Activated naive CD8-positive, alpha-beta T cell treated with anti-CD3 and anti-CD28 coated beads, Interleukin-2, amount 10 ng/mL, durations not matched to agents 7 days and 5 days (primary cell): ENCODE measurements around the gene CACNA1C. TPM values are rescaled to one million over a fixed set of nuclear protein-coding genes. Genes with fewer than 3 reads are reported as not detected.

ENCODE experiments used
- ATAC-seq: fragments of 150-1000 bp; cut with Tn5 transposase; one replicate; pipeline ENCODE4 v1.10.0; 2021; ENCODE audit warnings: low read depth, moderate library complexity
- POLR2A ChIA-PET: fragments of 350-600 bp; sonication (Branson Sonifier 250); formaldehyde crosslinking; loops from one replicate; lab custom pipeline; 2021; ENCODE audit warnings: antibody characterized with exemption; lab: Charles Lee
- DNase-seq: peaks from one replicate; pipeline ENCODE4 v3.0.0; 2021
- H3K27ac Mint-ChIP-seq: one replicate; pipeline ENCODE4 v1.8.0; 2022; ENCODE audit warnings: mild to moderate bottlenecking, mixed read lengths
- H3K27me3 Mint-ChIP-seq: one replicate; pipeline ENCODE4 v1.8.0; 2022; ENCODE audit warnings: mild to moderate bottlenecking, moderate library complexity, mixed read lengths
- H3K36me3 Mint-ChIP-seq: one replicate; pipeline ENCODE4 v1.8.0; 2021; ENCODE audit warnings: mild to moderate bottlenecking, mixed read lengths
- H3K4me1 Mint-ChIP-seq: one replicate; pipeline ENCODE4 v1.8.0; 2021; ENCODE audit warnings: mixed read lengths
- H3K4me3 Mint-ChIP-seq: one replicate; pipeline ENCODE4 v1.8.0; 2022; ENCODE audit warnings: mild to moderate bottlenecking, moderate library complexity, mixed read lengths
- H3K9me3 Mint-ChIP-seq: one replicate; pipeline ENCODE4 v1.8.0; 2021; ENCODE audit warnings: mixed read lengths
- total RNA-seq, 2 experiments: library from RNA; stranded (reverse); gene quantifications; one replicate each; pipeline ENCODE4 v1.2.3, GENCODE V29; 2021

The CACNA1C gene
- total RNA-seq, 2 experiments from 2014 or later, result 0.11 to 0.14 TPM

DNA sequence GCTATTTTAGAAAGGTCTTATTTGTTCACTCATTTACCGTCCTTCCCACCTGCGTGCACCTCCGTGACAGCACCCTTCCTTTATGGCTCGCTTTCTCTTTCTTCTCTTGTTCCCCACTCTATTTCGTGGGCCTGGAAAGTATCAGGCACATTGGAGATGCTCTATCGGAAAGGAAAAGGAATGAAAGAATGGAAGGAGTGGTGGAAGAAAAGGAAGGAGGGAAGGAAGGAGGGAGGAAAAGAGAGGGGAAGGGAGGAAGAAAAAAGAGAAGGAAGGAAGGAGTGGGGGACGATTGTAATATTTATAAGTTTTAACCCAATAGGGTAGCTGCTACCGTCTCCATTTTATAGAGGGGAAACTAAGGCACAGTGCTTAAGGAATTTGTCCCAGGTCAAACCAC lies 363.4 kb downstream of the CACNA1C start:
- ATAC-seq (no peak), DNase-seq (no peak)
- Mint-ChIP-seq H3K27me3 (peaks cover 3% of the 10 kb centered on the region), H3K27ac (no peak overlapping the region), H3K9me3 (no peaks in the 10 kb centered on the region), H3K4me1 (no peaks in the 10 kb centered on the region), H3K36me3 (no peaks in the 10 kb centered on the region), H3K4me3 (no peak overlapping the region)
- POLR2A ChIA-PET, result no interaction called here

DNA sequence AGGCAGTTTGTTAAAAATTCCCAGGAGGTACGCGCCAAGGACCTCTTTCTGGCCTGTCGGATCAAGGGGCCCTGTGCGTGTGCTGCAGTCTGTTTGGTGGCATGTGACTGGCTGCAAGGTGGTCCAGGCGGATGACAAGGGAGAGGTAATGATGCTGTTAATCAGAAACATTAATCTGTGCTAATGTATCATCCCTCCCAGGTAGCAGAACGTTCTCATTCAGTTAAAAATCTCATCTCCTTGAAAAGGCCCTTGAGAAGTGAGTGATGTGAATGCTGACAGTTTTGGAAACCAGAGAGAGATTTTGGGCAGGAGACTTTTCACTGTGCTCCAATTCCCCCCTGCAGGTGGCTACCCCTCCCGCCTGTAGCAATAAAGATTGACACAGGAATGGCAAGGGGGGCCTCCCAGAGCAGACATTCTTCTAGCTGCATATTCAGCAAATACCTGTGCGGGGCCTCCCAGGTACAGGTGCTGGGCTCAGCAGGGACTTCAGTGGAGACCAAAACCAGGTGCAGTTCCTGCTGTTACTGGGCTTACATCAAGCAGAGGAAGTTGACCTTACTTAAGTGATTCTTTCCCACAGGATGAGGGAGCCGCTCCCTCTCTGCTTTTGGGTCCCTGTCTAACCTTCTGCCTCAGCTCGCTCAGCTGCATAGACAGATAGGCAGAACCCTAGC lies 364.8 kb downstream of the CACNA1C start:
- Mint-ChIP-seq H3K4me1 (no peaks in the 10 kb centered on the region), H3K9me3 (no peaks in the 10 kb centered on the region), H3K36me3 (no peaks in the 10 kb centered on the region), H3K4me3 (no peak overlapping the region), H3K27ac (no peak overlapping the region), H3K27me3 (peaks cover 4% of the 10 kb centered on the region)
- POLR2A ChIA-PET, result no interaction called here
- DNase-seq (no peak), ATAC-seq (no peak)

DNA sequence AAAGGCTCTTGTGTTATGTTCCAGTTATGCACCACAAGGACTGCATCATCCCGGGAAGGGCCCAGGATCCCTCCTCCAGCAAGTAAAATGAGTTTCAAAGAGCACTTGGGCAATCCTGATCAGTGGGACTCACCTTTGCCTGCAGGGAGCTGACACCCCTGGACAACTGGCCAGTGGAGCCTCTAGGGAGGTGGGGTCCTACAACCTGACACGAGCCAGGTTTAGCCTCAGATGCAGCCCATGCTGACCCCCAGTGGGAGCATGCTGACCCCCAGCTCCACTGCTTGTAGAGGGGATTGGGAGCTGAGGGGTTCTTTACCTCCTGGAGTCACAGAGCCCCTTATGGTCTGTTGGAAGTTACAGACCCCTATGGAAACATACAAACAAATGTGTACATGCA lies 365.8 kb downstream of the CACNA1C start:
- POLR2A ChIA-PET, result no interaction called here
- no peaks in the 10 kb centered on the region for H3K4me1 Mint-ChIP-seq
- no peak for DNase-seq
- no peaks in the 10 kb centered on the region for H3K9me3 Mint-ChIP-seq
- no peak for ATAC-seq
- no peak overlapping the region for H3K27ac Mint-ChIP-seq
- no peak overlapping the region for H3K4me3 Mint-ChIP-seq
- H3K27me3 Mint-ChIP-seq, result peaks cover 4% of the 10 kb centered on the region
- no peaks in the 10 kb centered on the region for H3K36me3 Mint-ChIP-seq

DNA sequence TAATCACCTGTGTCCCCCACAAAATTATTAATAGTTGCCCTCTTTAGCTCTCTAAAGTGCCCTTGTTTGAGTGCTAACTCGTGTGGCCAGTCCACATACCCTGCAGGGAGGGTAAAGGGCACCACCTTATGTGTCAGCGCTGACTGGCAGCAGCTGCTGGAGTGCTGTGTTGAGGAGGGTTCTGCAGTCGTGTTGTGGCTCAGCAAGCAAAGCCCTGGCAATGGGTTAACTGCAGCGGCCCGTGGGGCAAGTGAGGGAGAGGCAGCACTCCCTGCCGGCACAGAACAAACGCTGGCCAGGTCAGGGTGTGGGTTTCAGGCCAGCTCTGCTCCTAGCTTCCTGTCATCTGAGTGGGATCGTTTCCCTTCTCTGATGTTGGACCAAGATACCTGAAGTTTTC lies 369.8 kb downstream of the CACNA1C start:
- H3K4me1 Mint-ChIP-seq, result no peaks in the 10 kb centered on the region
- no peak for ATAC-seq
- POLR2A ChIA-PET, result no interaction called here
- DNase-seq, result no peak
- H3K4me3 Mint-ChIP-seq, result no peak overlapping the region
- peaks cover 2% of the 10 kb centered on the region for H3K9me3 Mint-ChIP-seq
- no peaks in the 10 kb centered on the region for H3K36me3 Mint-ChIP-seq
- no peak overlapping the region for H3K27ac Mint-ChIP-seq
- H3K27me3 Mint-ChIP-seq, result peaks cover 12% of the 10 kb centered on the region

DNA sequence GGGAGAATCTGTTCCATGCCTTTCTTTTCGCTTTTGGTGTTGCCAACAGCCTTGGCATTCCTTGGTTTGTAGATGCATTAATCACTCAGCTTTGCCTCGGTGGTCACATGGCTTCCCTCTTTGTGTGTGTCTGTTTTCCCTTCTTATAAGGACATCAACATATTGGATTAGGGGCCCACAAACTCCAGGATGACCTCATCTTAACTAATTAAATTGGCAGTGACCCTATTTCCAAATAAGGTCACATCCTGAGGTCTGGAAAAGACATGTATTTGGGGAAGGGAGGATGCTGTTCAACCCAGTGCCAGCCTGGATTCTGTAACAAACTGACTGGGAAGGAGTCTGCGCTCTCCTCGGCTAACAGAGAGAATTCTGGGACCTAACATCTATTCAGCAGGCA lies 376.2 kb downstream of the CACNA1C start:
- peaks cover 8% of the 10 kb centered on the region for H3K27me3 Mint-ChIP-seq
- no peak overlapping the region for H3K27ac Mint-ChIP-seq
- DNase-seq (no peak), ATAC-seq (no peak)
- no peak overlapping the region for H3K4me3 Mint-ChIP-seq
- peaks cover 2% of the 10 kb centered on the region for H3K9me3 Mint-ChIP-seq
- H3K4me1 Mint-ChIP-seq, result no peaks in the 10 kb centered on the region
- no peaks in the 10 kb centered on the region for H3K36me3 Mint-ChIP-seq
- POLR2A ChIA-PET, result no interaction called here

DNA sequence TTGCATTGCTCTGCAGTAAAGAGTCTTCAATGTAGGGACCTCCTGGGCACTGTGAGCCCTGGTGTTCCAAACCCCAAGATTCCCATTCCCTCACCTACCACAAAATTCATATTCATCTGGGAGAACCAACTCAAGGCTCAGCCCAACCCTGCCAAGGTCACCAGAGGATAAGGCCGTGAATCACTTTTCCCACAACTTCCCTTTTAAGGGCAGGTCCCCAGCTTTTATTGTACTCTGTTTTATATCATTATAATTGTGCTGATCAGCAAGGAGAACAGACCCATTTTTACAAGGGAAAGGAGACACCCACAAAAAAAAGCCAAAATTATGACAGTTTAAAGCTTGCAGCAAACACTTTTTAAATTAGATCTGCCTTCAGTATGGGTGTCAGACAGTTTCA lies 379.0 kb downstream of the CACNA1C start:
- Mint-ChIP-seq H3K9me3 (no peaks in the 10 kb centered on the region), H3K27me3 (peaks cover 3% of the 10 kb centered on the region), H3K36me3 (no peaks in the 10 kb centered on the region), H3K4me3 (no peak overlapping the region), H3K27ac (no peak overlapping the region), H3K4me1 (no peaks in the 10 kb centered on the region)
- POLR2A ChIA-PET, result no interaction called here
- no peak for DNase-seq
- ATAC-seq, result no peak

DNA sequence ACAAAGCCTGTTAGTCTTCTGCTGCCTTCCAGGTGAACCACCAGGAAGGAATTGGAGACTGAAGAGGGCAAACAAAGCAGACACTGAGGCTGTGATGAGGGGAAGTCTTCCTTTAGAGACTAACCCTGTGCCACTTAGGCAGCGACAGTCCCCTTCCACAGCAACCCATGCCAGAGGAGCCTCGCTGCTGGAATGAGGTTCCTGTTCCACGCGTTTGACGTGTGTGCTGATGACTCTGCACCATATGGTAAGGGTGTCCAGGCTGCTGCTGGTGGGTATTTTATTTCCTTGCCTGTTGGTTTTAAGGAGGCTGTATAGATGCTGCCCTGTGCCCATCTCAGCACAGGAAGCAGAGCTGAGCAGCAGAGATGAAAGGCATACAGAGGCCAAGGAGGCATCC lies 380.1 kb downstream of the CACNA1C start:
- Mint-ChIP-seq H3K9me3 (peaks cover 5% of the 10 kb centered on the region), H3K36me3 (no peaks in the 10 kb centered on the region), H3K4me1 (no peaks in the 10 kb centered on the region), H3K27ac (no peak overlapping the region), H3K27me3 (peaks cover 3% of the 10 kb centered on the region), H3K4me3 (no peak overlapping the region)
- ATAC-seq (no peak), DNase-seq (no peak)
- POLR2A ChIA-PET, result no interaction called here

DNA sequence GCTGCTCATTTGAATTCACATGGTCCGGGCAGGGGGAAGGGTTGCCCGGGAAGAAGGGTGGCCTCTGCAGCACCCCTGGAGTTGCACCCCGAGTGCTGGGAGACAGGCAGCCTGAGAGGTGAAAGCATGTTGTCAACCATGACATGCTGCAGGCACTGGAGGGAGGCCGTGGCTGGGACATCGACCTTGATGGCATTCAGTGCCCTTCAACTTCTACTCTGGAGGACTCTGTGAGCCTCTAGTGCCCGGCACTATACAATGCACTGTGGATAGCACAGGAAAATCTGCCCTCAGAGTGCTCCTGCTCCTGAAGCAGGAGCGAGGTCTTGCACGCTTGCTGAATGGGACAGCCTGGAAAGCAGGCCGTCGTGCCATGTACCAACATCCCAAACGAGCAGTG lies 382.7 kb downstream of the CACNA1C start:
- DNase-seq (no peak), ATAC-seq (no peak)
- Mint-ChIP-seq H3K27ac (no peak overlapping the region), H3K9me3 (peaks cover 7% of the 10 kb centered on the region), H3K27me3 (peaks cover 3% of the 10 kb centered on the region), H3K4me3 (no peak overlapping the region), H3K4me1 (no peaks in the 10 kb centered on the region), H3K36me3 (no peaks in the 10 kb centered on the region)
- POLR2A ChIA-PET, result no interaction called here

DNA sequence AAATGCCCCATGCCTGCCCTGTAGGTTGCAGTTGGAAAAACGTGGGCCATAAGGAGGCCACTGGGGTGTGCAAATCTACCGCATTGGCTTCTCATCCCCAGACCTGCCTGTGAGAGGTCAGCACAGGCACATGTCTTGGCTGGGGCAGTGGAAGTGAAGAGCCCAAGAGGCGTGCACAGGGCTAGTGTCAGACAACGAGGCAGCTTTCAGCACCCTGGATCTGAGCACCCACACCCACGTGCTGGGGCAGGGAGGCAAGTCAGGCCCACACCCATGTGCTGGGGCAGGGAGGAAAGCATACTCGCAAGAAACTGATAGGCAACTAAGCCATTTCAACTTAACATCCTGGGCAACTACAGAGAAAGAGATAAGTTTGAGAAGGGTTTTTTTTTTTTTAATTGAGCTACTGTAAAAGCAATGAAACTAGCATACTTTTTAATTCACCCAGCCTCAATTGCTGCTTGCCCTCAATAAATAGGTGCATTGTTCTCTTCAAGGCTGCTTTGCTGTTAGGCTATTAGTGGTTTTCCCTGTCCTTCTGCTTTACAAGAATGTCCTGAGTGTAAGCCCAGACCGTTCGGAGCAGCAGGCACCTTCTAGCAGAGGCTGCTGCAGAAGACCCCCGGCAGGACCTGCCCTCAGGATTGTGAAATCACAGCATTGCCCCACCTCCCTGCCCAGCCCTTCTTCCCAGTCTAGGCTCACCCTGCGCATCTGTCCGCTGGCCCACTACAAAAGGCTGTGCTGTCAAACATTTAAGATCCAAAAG lies 386.7 kb downstream of the CACNA1C start:
- Mint-ChIP-seq H3K9me3 (peaks cover 7% of the 10 kb centered on the region), H3K27ac (no peak overlapping the region), H3K4me3 (no peak overlapping the region), H3K36me3 (no peaks in the 10 kb centered on the region), H3K27me3 (peaks cover 8% of the 10 kb centered on the region), H3K4me1 (no peaks in the 10 kb centered on the region)
- no peak for ATAC-seq
- DNase-seq, result no peak
- POLR2A ChIA-PET, result no interaction called here

DNA sequence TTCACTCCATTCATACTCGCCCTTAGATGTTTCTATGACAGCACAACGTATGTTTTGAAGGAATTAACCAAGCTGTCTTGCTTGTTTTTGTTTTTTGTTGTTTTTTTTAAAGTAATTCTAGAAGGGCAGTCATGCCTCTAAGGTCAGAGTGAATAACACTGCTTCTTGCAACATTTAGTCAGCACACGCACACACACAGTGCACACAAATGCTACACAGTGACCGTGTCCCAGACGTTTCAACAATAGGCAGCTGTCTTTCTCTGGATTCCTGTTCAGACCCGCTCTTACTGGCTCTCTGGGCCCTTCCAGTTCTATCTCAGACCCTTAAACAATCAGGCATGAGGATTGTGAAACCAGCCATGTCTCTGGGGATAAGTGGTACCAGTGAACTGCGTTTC lies 391.0 kb downstream of the CACNA1C start:
- Mint-ChIP-seq H3K4me1 (no peaks in the 10 kb centered on the region), H3K27ac (no peak overlapping the region), H3K4me3 (no peak overlapping the region), H3K36me3 (no peaks in the 10 kb centered on the region), H3K9me3 (peaks cover 3% of the 10 kb centered on the region), H3K27me3 (peaks cover 8% of the 10 kb centered on the region)
- DNase-seq, result no peak
- ATAC-seq, result no peak
- POLR2A ChIA-PET, result no interaction called here

DNA sequence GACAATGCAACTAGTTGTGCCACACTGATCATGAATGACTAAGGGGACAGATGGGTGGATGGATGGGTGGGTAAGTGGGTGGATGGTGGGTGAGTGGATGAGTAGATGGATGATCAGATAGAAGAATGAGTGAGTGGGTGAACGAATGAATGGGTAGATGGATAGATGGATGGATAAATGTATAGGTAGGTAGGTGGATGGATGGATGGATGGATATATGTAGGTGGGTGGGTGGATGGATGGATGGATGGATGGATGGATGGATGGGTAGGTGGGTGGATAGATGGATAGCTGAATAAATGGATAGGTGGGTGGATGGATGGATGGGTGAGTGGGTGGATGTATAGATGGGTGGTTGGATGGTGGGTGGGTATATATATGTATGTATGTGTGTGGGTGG lies 393.2 kb downstream of the CACNA1C start:
- Mint-ChIP-seq H3K9me3 (peaks cover 3% of the 10 kb centered on the region), H3K27ac (no peak overlapping the region), H3K4me1 (no peaks in the 10 kb centered on the region), H3K4me3 (no peak overlapping the region), H3K27me3 (peaks cover 11% of the 10 kb centered on the region), H3K36me3 (no peaks in the 10 kb centered on the region)
- ATAC-seq (no peak), DNase-seq (no peak)
- POLR2A ChIA-PET, result no interaction called here

DNA sequence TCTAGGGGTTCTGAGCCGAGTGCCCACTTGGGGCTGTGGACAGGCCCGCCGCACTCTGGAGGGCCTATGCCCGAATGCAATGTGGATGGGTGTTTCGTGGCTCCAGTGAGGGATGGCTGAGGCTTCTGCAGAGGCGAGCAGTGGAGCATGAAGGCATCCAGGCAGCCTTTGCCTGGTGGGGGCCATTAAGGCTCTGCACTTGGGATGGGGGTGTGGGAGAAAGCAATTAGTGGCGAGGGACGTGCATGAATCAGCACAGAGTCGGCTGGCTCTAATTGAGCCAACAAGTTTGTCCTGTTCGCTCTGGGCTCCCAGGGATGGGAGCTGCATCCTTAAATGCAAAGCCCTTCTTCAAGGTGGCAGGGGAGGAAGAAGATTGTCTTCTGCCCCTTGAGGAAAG lies 395.1 kb downstream of the CACNA1C start:
- Mint-ChIP-seq H3K36me3 (no peaks in the 10 kb centered on the region), H3K27me3 (peaks cover 8% of the 10 kb centered on the region), H3K27ac (no peak overlapping the region), H3K9me3 (peaks cover 3% of the 10 kb centered on the region), H3K4me1 (no peaks in the 10 kb centered on the region), H3K4me3 (no peak overlapping the region)
- POLR2A ChIA-PET, result no interaction called here
- DNase-seq (no peak), ATAC-seq (no peak)

DNA sequence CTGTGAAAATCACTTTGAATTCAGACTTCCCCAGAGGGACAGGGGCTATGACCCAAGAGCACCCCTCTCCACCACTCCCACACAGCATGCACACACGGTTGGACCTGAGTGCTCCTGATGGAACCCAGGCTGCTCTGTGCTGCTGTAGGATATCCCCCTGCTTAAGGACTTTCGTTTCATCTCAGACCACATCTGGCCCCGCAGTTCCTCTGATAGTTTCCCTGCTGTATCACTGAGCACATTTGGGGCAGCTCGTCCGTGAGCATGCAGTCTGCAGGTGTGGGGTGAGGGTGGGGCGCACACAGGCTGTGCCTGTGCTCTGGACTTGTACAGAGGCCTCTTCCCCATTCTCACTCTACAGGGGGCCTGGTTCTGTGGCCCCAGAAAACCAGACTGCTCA lies 396.8 kb downstream of the CACNA1C start:
- Mint-ChIP-seq H3K4me1 (peaks cover 5% of the 10 kb centered on the region), H3K27me3 (peaks cover 5% of the 10 kb centered on the region), H3K36me3 (no peaks in the 10 kb centered on the region), H3K4me3 (no peak overlapping the region), H3K27ac (no peak overlapping the region), H3K9me3 (peaks cover 3% of the 10 kb centered on the region)
- ATAC-seq (no peak), DNase-seq (no peak)
- POLR2A ChIA-PET, result no interaction called here

DNA sequence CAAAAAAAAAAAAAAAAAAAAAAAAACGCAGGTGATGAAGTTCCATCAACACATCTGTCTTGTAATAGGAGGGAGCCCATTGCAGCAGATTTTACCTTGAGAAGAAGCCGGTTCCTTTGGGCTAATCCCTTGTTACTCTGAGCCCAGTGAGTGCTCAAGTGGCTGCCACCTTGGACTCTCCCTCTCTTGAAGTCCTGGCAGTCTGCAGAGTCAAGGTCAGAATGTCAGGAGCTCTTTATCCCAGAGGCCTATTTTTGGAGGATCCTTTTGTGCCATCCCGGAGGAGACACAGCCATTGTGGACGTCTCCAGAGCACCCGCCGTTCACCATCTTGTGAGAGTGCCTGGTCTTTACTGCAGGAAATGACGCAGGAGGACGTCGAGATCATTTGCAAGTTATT lies 397.8 kb downstream of the CACNA1C start:
- POLR2A ChIA-PET, result interaction anchor here (0.6 kb wide), 1 partner anchor 233 kb away, joined by 4 read pairs; no protein-coding TSS in a partner anchor

More for the DNA sequence above, 397.8 kb downstream of the CACNA1C start:
- DNase-seq (no peak), ATAC-seq (no peak)
- no peaks in the 10 kb centered on the region for H3K36me3 Mint-ChIP-seq
- peaks cover 5% of the 10 kb centered on the region for H3K4me1 Mint-ChIP-seq
- H3K4me3 Mint-ChIP-seq, result no peak overlapping the region
- H3K27me3 Mint-ChIP-seq, result peaks cover 3% of the 10 kb centered on the region
- no peak overlapping the region for H3K27ac Mint-ChIP-seq
- peaks cover 3% of the 10 kb centered on the region for H3K9me3 Mint-ChIP-seq
